ENCODE measurements around the gene MEIKIN.
"Not testable (repeated sequence)": the region's sequence is repeated elsewhere in the genome, so short reads cannot be mapped to it uniquely, and the experiment has no call there.

The MEIKIN gene

DNA sequence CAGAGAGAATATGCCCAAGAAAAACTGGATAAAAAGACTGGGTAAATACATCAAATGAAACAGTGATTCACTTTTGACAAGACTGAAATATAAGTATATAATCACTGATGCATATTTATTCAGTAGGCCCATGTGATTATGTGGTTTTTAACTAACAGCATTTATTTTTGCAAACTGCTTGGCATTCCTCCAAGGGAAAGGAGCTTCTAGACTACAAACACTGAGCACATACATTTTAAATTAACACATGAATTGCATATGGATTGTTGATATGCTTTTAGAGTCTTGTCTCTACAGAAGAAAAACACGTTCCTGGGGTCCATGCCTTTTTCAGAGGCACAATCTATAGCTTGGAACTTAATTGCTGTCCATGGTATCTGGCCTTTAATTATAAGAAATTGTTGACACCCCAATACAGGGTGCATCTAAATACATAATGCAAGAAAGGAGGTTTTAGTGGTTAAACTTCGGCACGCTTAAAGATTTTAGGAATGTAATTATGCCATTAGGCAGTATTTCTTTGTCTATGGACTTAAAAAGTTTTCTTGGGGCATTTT, 6.9 kb upstream of the MEIKIN start:
- no peak for ATAC-seq
- H3K36me3 Mint-ChIP-seq: peaks cover 6% of the 10 kb centered on the region
- no peak for DNase-seq (ENCODE audit: low spot score in 2 of 2)
- H3K27ac Mint-ChIP-seq: no peak overlapping the region
- no peaks in the 10 kb centered on the region for H3K9me3 Mint-ChIP-seq
- H3K4me1 Mint-ChIP-seq: peaks cover 10% of the 10 kb centered on the region
- H3K4me3 Mint-ChIP-seq: no peak overlapping the region

DNA sequence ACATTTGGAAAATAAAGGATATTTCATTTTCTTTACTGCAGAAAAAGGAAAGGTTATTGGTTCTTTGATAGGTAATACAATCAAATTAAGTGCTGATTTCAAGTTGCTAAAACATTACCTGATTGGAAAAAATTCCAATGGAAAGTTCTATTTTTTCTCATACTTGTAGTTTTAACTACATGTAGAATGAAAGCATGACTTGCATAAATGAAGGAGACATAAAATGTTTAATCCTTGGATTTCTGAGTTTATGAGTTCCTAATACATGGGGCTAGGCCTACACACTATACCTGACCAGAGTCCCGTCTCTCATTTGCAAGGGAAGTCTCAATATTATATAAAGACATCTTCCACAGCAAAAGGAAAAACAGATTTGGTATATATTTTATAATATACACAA, 5.2 kb upstream of the MEIKIN start:
- no peak for ATAC-seq
- peaks cover 6% of the 10 kb centered on the region for H3K36me3 Mint-ChIP-seq
- no peak overlapping the region for H3K27ac Mint-ChIP-seq
- no peak overlapping the region for H3K4me3 Mint-ChIP-seq
- peaks cover 10% of the 10 kb centered on the region for H3K4me1 Mint-ChIP-seq
- no peak for DNase-seq (ENCODE audit: low spot score in 2 of 2)
- no peaks in the 10 kb centered on the region for H3K9me3 Mint-ChIP-seq

DNA sequence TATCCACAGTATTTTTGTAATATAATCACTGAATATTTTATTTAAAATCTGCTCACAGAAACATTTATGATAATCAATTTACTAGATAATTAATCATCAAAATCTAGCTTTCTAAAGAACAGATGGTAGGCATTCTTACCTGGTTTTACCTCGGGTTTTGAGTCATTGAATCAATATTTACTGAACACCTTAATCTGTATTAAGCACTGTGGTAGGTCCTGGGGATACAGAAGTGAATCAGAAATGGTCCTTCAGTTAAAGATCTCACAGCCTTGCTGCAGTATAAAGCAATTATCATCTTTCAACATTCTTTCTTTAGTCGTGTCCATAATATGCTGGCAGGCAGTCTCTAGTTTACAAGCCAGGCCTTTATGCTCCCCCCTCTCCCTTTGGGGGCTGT, 2.0 kb upstream of the MEIKIN start:
- H3K4me1 Mint-ChIP-seq: no peaks in the 10 kb centered on the region
- ATAC-seq: no peak
- H3K4me3 Mint-ChIP-seq: no peak overlapping the region
- H3K27ac Mint-ChIP-seq: no peak overlapping the region
- no peak for DNase-seq (ENCODE audit: low spot score in 2 of 2)
- H3K36me3 Mint-ChIP-seq: no peaks in the 10 kb centered on the region
- H3K9me3 Mint-ChIP-seq: no peaks in the 10 kb centered on the region

DNA sequence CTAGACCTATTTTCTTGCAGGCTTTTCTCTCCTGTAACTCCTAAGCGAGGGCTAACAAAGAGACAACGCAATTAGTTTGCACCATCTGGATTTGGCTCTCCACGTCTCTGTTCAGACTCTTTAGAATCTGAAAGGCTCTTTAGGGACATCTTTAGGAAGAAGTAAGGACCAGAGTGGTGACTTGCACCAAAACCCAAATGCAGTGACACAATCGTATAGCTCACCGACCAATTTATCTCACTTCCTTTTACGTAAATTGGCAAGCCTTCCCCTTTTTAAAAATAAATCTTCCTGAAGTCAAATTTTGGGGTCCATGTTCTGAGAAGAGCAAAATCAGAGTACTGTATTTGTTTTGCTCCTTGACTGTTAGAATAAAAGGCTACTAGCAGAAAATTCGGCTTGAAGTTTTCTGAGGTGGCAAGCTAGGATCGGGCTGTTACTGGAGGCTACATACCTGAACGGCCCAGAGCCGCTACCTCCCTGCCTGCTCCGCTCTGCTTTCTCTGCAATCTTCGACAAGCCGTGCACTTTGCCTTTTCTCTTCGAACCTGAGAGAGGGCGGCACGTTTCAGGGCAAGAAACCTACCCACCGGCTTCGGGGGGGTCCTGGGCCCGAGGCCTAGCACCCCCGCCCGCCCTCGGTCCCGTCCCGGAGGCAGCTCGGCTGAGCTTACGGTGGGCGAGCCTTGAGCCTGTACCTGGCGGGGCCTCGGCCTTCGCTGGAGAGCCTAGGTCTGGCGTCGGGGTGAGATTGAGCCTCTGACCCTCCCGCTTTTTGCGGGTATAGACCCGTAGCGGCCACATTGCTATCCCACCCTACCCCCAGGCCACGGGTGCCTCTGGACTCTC, 537 bp downstream of the MEIKIN start:
- DNase-seq (ENCODE audit: low spot score in 2 of 2): no peak
- Mint-ChIP-seq H3K27ac (no peak overlapping the region), H3K36me3 (no peaks in the 10 kb centered on the region), H3K4me1 (no peaks in the 10 kb centered on the region), H3K4me3 (no peak overlapping the region), H3K9me3 (no peaks in the 10 kb centered on the region)
- no peak for ATAC-seq

DNA sequence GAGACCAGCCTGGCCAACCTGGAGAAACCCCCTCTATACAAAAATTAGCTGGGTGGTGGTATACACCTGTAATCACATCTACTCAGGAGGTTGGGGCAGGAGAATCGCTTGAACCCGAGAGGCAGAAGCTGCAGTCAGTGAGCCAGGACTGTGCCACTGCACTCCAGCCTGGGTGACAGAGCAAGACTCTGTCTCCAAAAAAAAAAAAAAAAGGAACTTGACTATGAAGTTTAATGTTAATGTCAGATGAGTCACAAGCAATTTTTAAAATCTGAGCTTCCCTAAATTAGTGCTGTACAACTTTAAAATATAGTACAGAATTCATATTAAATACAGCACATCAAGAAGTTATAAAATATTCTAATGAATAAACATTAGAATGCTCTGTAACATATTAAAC, 1.5 kb downstream of the MEIKIN start:
- no peaks in the 10 kb centered on the region for H3K9me3 Mint-ChIP-seq
- no peak for ATAC-seq
- no peak overlapping the region for H3K4me3 Mint-ChIP-seq
- no peaks in the 10 kb centered on the region for H3K36me3 Mint-ChIP-seq
- H3K4me1 Mint-ChIP-seq: no peaks in the 10 kb centered on the region
- no peak overlapping the region for H3K27ac Mint-ChIP-seq
- no peak for DNase-seq (ENCODE audit: low spot score in 2 of 2)

DNA sequence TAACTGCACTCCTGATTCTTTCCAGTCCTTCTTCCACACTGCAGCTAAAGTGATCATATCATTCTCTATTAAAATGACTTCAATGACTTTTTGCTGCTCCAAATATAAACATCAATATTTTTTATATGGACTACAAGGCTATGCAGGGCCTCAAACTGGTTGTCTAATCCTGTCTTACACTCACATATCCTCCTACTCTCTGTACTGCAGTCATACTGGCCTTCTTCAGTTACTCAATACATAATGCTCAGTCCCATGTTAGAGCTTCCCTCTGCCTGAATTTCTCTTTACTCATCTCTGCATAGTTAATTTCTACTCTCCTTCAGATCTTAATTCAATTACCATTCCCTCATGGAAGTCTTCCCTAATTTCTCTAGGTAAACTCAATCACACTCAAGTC, 3.4 kb downstream of the MEIKIN start:
- H3K9me3 Mint-ChIP-seq: no peaks in the 10 kb centered on the region
- H3K36me3 Mint-ChIP-seq: no peaks in the 10 kb centered on the region
- ATAC-seq (no peak), DNase-seq (ENCODE audit: low spot score in 2 of 2) (no peak)
- H3K4me3 Mint-ChIP-seq: no peak overlapping the region
- H3K27ac Mint-ChIP-seq: no peak overlapping the region
- H3K4me1 Mint-ChIP-seq: no peaks in the 10 kb centered on the region

DNA sequence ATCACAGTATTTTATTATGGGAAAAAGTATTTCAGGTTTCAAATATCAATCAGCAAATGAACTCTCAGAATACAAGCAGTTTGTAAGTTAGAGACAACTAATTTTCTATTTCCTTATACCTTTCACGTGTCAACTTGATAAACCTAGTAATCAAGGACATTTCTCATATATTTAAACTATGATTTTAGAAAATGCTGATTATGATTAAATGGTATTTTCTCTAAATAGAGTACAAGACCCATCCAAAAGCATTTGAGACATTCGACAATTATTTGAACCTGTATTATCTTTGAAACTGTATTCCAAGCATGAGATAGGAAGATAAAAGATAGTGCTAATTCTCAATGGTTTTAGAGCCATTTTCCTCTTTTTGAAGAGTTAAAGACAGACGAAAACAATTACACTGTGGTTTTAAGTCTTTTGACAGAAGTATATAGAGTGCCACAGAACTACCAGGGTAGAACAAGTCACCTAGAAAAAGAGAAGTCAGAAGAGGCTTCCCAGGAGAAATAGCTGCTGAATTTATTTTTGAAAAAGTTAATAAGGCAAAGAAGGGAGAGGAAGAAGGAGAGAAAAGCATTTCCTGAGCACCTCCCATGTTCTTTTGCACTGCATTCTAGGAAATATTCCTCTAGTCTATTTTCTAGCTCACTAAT, 5.6 kb downstream of the MEIKIN start:
- DNase-seq (ENCODE audit: low spot score in 2 of 2) (no peak), ATAC-seq (no peak)
- Mint-ChIP-seq H3K4me3 (no peak overlapping the region), H3K27ac (no peak overlapping the region), H3K36me3 (no peaks in the 10 kb centered on the region), H3K9me3 (no peaks in the 10 kb centered on the region), H3K4me1 (no peaks in the 10 kb centered on the region)

DNA sequence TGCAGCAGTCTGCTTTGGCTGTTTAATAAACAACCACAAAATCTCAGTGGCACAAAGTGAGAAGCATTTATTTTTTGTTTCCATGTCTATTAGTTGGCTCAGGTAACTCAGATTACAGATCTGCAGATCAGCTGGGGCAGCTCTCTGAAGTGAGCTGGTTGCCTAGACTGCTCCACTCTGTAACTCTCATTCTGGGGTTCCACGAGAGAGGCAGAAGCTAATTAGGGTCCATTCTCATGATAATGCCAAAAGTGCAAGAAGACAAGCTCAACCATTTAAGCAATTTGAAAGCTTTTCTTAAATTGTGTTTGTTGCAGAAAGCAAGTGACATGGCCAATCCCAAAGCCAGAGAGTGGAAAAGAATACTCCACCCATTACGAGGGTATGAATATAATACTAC, 13.2 kb downstream of the MEIKIN start:
- no peaks in the 10 kb centered on the region for H3K36me3 Mint-ChIP-seq
- H3K4me1 Mint-ChIP-seq: no peaks in the 10 kb centered on the region
- peaks cover 24% of the 10 kb centered on the region for H3K9me3 Mint-ChIP-seq
- H3K27ac Mint-ChIP-seq: no peak overlapping the region
- DNase-seq (ENCODE audit: low spot score in 2 of 2) (no peak), ATAC-seq (no peak)
- no peak overlapping the region for H3K4me3 Mint-ChIP-seq

DNA sequence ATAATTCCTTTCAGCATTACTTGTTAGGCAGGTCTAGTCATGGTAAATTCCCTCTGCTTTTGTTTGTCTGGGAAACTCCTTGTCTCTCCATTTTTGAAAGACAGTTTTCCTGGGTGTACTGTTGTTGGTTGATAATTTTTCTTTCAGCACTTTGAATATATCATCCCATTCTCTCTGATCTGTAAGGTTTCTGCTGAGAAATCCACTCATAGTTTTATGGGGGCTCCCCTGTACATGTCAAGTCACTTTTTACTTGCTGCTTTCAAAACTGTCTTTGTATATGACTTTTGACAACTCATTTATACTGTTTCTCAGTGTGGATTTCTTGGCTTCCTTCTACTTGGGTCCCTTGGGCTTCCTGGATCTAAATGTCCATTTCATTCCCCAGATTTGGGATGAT, 16.5 kb downstream of the MEIKIN start:
- no peak overlapping the region for H3K27ac Mint-ChIP-seq
- H3K36me3 Mint-ChIP-seq: no peaks in the 10 kb centered on the region
- DNase-seq (ENCODE audit: low spot score in 2 of 2): no peak
- H3K9me3 Mint-ChIP-seq: peaks cover 34% of the 10 kb centered on the region
- no peaks in the 10 kb centered on the region for H3K4me1 Mint-ChIP-seq
- no peak overlapping the region for H3K4me3 Mint-ChIP-seq
- no peak for ATAC-seq

DNA sequence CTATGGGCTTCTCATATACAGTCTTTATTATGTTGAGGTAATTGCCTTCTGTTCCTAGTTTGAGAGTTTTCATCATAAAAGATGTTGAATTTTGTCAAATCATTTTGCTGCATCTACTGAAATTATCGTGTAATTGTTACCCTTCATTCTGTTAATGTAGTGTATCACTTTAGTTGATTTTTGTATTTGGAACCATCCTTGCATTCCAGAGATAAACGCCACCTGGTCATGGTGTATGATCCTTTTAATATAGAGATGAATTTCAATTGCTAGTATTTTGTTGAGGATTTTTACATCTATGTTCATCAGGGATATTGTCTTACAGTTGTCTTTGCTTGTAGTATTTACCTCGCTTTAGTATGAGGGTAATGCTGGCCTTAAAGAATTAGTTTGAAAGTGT, 19.3 kb downstream of the MEIKIN start:
- Mint-ChIP-seq H3K4me3 (no peak overlapping the region), H3K36me3 (no peaks in the 10 kb centered on the region), H3K27ac (no peak overlapping the region), H3K4me1 (no peaks in the 10 kb centered on the region), H3K9me3 (peaks cover 34% of the 10 kb centered on the region)
- ATAC-seq: no peak
- DNase-seq (ENCODE audit: low spot score in 2 of 2): no peak

DNA sequence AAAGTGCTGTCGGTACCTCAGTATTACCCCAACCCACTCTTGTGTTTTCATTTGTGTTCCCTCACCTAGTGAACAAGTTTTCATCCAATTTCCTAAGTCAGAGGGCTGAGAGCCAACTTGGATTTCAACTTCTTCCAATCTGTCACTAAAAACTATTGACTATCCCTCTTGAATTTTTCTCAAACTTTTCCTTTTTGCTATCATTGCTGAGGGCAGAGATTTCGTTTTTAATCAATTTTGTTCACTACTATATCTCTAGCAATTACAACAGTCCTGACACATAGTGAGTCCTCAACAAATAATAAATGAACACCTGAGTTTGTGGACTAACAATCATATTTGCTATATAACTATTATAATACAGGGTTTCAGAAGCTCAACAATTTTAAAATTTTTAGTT, 29.0 kb downstream of the MEIKIN start:
- Mint-ChIP-seq H3K4me3 (no peak overlapping the region), H3K4me1 (no peaks in the 10 kb centered on the region), H3K36me3 (no peaks in the 10 kb centered on the region), H3K27ac (no peak overlapping the region), H3K9me3 (no peaks in the 10 kb centered on the region)
- ATAC-seq (no peak), DNase-seq (ENCODE audit: low spot score in 2 of 2) (no peak)

DNA sequence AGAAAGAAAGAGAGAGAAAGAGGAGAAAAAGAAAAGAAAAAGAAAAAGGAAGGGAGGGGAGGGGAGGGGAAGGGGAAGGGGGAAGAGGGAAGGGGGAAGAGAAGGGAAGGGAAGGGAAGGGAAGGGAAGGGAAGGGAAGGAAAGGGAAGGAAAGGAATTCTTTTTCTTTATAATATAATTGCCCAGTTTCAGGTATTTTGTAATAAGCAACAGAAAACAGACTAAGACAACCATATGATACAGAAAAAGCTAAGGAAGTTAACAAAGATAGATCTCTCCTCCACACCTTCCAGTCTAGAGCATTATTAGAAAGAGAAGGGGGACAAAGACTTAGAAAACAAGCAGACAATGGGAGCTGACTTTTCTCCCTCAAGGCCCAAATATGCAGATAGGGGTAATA, 31.0 kb downstream of the MEIKIN start:
- no peak for ATAC-seq
- no peak for DNase-seq (ENCODE audit: low spot score in 2 of 2)
- no peaks in the 10 kb centered on the region for H3K4me1 Mint-ChIP-seq
- H3K4me3 Mint-ChIP-seq: no peak overlapping the region
- no peaks in the 10 kb centered on the region for H3K36me3 Mint-ChIP-seq
- no peaks in the 10 kb centered on the region for H3K9me3 Mint-ChIP-seq
- H3K27ac Mint-ChIP-seq: no peak overlapping the region

DNA sequence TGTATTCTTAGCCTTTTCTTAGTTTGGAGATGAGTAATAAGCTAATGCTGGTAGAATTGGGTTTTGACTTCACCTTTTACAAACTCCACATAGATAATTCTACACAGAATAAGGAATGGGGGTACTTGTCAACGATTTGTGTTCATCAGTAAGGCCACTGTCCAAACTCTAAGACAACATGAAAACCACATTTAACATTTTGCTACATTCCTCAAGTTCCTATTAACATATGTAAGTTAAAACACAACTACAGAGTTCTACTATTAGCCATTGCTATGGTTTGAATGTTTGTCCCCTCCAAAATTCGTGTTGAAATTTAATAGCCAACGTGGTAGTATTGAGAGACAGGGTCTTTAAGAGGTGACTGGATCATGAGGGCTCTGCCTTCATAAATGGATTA, 31.9 kb downstream of the MEIKIN start:
- Mint-ChIP-seq H3K27ac (no peak overlapping the region), H3K36me3 (no peaks in the 10 kb centered on the region), H3K4me1 (no peaks in the 10 kb centered on the region), H3K9me3 (no peaks in the 10 kb centered on the region), H3K4me3 (no peak overlapping the region)
- DNase-seq (ENCODE audit: low spot score in 2 of 2): no peak
- ATAC-seq: no peak

DNA sequence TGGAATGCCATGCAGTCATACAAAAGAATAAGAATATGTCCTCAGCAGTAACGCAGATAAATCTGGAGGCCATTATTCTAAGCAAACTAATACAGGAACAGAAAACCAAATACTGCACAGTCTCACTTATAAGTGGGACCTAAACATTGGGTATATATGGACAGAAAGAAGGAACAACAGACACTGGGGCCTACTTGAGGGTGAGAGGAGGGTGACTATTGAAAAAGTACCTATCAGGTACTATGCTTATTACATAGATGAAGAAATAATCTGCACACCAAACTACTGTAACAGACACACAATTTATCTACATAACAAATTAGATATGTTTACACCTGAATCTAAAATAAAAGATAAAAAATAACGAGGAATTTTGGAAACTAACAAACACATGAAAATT, 38.8 kb downstream of the MEIKIN start:
- Mint-ChIP-seq H3K27ac (no peak overlapping the region), H3K36me3 (no peaks in the 10 kb centered on the region), H3K9me3 (peaks cover 29% of the 10 kb centered on the region), H3K4me1 (no peaks in the 10 kb centered on the region), H3K4me3 (no peak overlapping the region)
- DNase-seq (ENCODE audit: low spot score in 2 of 2): no peak
- ATAC-seq: no peak

DNA sequence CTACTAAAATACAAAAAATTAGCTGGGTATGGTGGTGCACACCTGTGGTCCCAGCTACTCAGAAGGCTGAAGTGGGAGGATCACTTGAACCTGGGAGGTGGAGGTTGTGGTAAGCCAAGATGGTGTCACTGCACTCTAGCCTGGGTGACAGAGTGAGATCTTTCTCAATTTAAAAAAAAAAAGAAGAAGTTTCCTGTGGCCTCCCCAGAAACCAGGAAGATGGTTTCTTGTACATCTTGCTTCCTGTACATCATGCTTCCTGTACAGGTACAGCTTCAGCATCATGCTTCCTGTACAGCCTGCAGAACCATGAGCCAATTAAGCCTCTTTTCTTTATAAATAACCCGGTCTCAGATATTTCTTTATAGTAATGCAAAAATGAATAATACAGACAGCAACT, 43.2 kb downstream of the MEIKIN start:
- peak; percentile 50 for ATAC-seq
- H3K4me1 Mint-ChIP-seq; H3K36me3 Mint-ChIP-seq; DNase-seq (ENCODE audit: low spot score in 2 of 2); H3K4me3 Mint-ChIP-seq; H3K27ac Mint-ChIP-seq: not testable (repeated sequence)
- peaks cover 39% of the 10 kb centered on the region for H3K9me3 Mint-ChIP-seq

DNA sequence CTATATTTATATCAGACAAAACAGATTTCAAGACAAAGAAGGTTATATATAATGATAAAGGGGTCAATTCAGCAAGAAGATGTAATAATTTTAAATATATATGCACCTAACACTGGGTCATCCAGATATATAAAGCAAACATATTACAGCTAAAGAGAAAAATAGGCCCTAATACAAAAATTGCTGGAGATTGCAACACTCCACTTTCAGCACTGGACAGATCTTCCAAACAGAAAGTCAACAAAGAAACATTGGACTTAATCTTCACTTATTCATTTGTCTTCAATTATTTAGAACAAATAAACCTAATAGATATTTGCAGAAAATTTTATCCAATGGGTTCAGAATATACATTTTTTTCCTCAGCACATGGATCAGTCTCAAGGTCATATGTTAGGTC, 45.8 kb downstream of the MEIKIN start:
- Mint-ChIP-seq H3K4me1 (no peaks in the 10 kb centered on the region), H3K27ac (no peak overlapping the region), H3K4me3 (no peak overlapping the region), H3K36me3 (no peaks in the 10 kb centered on the region), H3K9me3 (peaks cover 33% of the 10 kb centered on the region)
- ATAC-seq: no peak
- DNase-seq (ENCODE audit: low spot score in 2 of 2): no peak

Measured in stimulated activated effector memory CD8-positive, alpha-beta T cell treated with anti-CD3 and anti-CD28 coated beads, Interleukin-12 subunit alpha, Interleukin-12 subunit beta, amount 100 ng/mL, for 72 hours (primary cell).